K562 (cell line): Measurements from ENCODE around the gene PAN2. TPM values are rescaled to one million over a fixed set of nuclear protein-coding genes. Genes with fewer than 3 reads are reported as not detected.

Experiments
- ARID1B ChIP-seq: fragments of 450-650 bp; IDR thresholded peaks from 2 replicates; pipeline ENCODE4 v1.6.1; 2016; ENCODE audit warnings: antibody characterized with exemption, mild to moderate bottlenecking, inconsistent platforms
- CREB3L1 ChIP-seq: fragments of 450-650 bp; IDR thresholded peaks from 2 replicates; pipeline ENCODE4 v1.6.1; 2014; ENCODE audit warnings: low read depth, mild to moderate bottlenecking, moderate library complexity, borderline replicate concordance
- CTCF ChIP-seq, 3 experiments: IDR thresholded peaks in 2 of 3; conservative IDR thresholded peaks in 1 of 3; 2 replicates each; pipeline ENCODE4 v1.5.1; 2011 to 2012; ENCODE audit warnings: low read length in 3 of 3, mild to moderate bottlenecking in 3 of 3, control low read depth in 2 of 3, improper control_type of control experiment in 1 of 3, inconsistent platforms in 1 of 3, low read depth in 1 of 3, mixed read lengths in 1 of 3, moderate library complexity in 1 of 3; ENCODE audit not compliant: insufficient read depth in 2 of 3
- DIDO1 ChIP-seq: fragments of 450-650 bp; IDR thresholded peaks from 2 replicates; pipeline ENCODE4 v1.6.1; 2016; ENCODE audit warnings: low read depth, missing biosample characterization, missing genetic modification characterization
- E2F3 ChIP-seq: fragments of 250-450 bp; sonication (Bioruptor Pico); IDR thresholded peaks from 2 replicates; pipeline ENCODE4 v1.4.0; 2020; ENCODE audit warnings: mild to moderate bottlenecking
- GABPB1 ChIP-seq: sonication (generic); formaldehyde crosslinking; IDR thresholded peaks from 2 replicates; pipeline ENCODE4 v1.8.0; 2022; ENCODE audit warnings: mild to moderate bottlenecking, missing genetic modification reagents
- HLTF ChIP-seq: fragments of 450-650 bp; IDR thresholded peaks from 2 replicates; pipeline ENCODE4 v1.6.1; 2016
- MCM3 ChIP-seq: fragments of 450-650 bp; IDR thresholded peaks from 2 replicates; pipeline ENCODE4 v1.6.1; 2016
- PRDM10 ChIP-seq: fragments of 450-650 bp; IDR thresholded peaks from 2 replicates; pipeline ENCODE4 v1.6.1; 2018; ENCODE audit not compliant: partially characterized antibody
- RBM22 ChIP-seq: fragments of 200-400 bp; formaldehyde crosslinking; IDR thresholded peaks from 2 replicates; pipeline ENCODE4 v1.6.1; 2018; ENCODE audit warnings: low read length, low read depth; ENCODE audit not compliant: poor library complexity, severe bottlenecking
- SMAD2 ChIP-seq: fragments of 150-350 bp; IDR thresholded peaks from 2 replicates; pipeline ENCODE4 v1.6.1; 2014; ENCODE audit warnings: low read depth, mild to moderate bottlenecking, low read length
- SMARCE1 ChIP-seq: fragments of 450-650 bp; IDR thresholded peaks from 2 replicates; pipeline ENCODE4 v1.7.1; 2016; ENCODE audit warnings: mild to moderate bottlenecking
- TRIM28 ChIP-seq: fragments of 450-650 bp; IDR thresholded peaks from 2 replicates; pipeline ENCODE4 v1.6.1; 2017
- TSC22D4 ChIP-seq: fragments of 450-650 bp; IDR thresholded peaks from 2 replicates; pipeline ENCODE4 v1.6.1; 2016; ENCODE audit warnings: missing genetic modification characterization, missing biosample characterization, control low read depth
- UBTF ChIP-seq, 2 experiments: IDR thresholded peaks; 2 replicates each; pipeline ENCODE4 v1.6.1; 2012; ENCODE audit warnings: improper control_type of control experiment in 2 of 2, low read depth in 2 of 2, low read length in 2 of 2, borderline replicate concordance in 1 of 2
- XRCC5 ChIP-seq: fragments of 200-400 bp; formaldehyde crosslinking; IDR thresholded peaks from 2 replicates; pipeline ENCODE4 v1.6.1; 2017; ENCODE audit warnings: low read depth, mild to moderate bottlenecking, low read length
- ZEB2 ChIP-seq: fragments of 450-650 bp; IDR thresholded peaks from 2 replicates; pipeline ENCODE4 v1.6.1; 2016
- ZNF75A ChIP-seq: fragments of 450-650 bp; formaldehyde crosslinking; IDR thresholded peaks from 2 replicates; pipeline ENCODE4 v1.4.0; 2020; ENCODE audit warnings: mild to moderate bottlenecking
- ZZZ3 ChIP-seq: fragments of 450-650 bp; IDR thresholded peaks from 2 replicates; pipeline ENCODE4 v1.6.1; 2016; ENCODE audit warnings: antibody characterized with exemption, mild to moderate bottlenecking, moderate library complexity
- polyA plus RNA-seq, 8 experiments: library from polyadenylated mRNA; depleted of rRNA in 4 of 8; stranded (reverse) in 5 of 8; unstranded in 3 of 8; fragments of >200 nt; fragmentation: Nextera tagmentation in 2 of 8; fragmentation: Illumina TruSeq in 1 of 8; extraction: Ambion mirVana in 2 of 8; extraction: Trizol in 1 of 8; gene quantifications; 2 replicates each; pipeline versions ENCODE4 v1.2.1 to v1.2.3, GENCODE V29; 2011 to 2014; ENCODE audit warnings: inconsistent platforms in 1 of 8, missing spikeins in 1 of 8
- total RNA-seq, 7 experiments: library from RNA; depleted of rRNA in 6 of 7; stranded (reverse); fragments of >200 nt in 6 of 7; fragmentation: Illumina TruSeq in 2 of 7; extraction: Trizol in 2 of 7; gene quantifications; 2 replicates each; pipeline versions ENCODE4 v1.2.1 to v1.2.3, GENCODE V29; 2011 to 2021; ENCODE audit warnings: low replicate concordance in 1 of 7

Gene PAN2
- total and polyA plus RNA-seq, 9 of the 15 experiments (the other 6 are each of a cell fraction or from before 2014, with no cell fraction given), result 15.0 to 66.1 (median 25.9) TPM

GRCh38 chr12:56336361-56337167, 2.8 kb upstream of the PAN2 start (continued):
- TF ChIP-seq CTCF (IDR thresholded peaks at IDR 0.05 in 2 of 3, conservative IDR thresholded peaks at IDR 0.05 in 1 of 3; ENCODE audit: insufficient read depth in 2 of 3, low read depth in 1 of 3, low read length in 3 of 3) (no peak), SMAD2 (no peak), UBTF (IDR thresholded peaks at IDR 0.05; ENCODE audit: borderline replicate concordance in 1 of 2, low read depth in 2 of 2, low read length in 2 of 2) (no peak), PRDM10 (no peak), CREB3L1 (peak; percentile 97), TRIM28 (no peak), DIDO1 (tag) (no peak), ZZZ3 (no peak), ARID1B (peak; percentile 56), ZEB2 (peak; percentile 71; the same call in 1 of the 2 replicates), SMARCE1 (no peak; the same call in 1 of the 2 replicates), ZNF75A (CRISPR knock-in tag) (no peak), HLTF (no peak), RBM22 (no peak), XRCC5 (no peak), TSC22D4 (tag) (no peak), E2F3 (CRISPR knock-in tag) (no peak; the same call in 1 of the 2 replicates), GABPB1 (CRISPR knock-in tag) (peak; percentile 71), MCM3 (no peak)
